ENCODE measurements around the gene PDGFA. TPM values are rescaled to one million over a fixed set of nuclear protein-coding genes. Genes with fewer than 3 reads are reported as not detected.
A peak's percentile ranks its signal among the peaks of the same experiment; 100 is the strongest.
"Not testable (repeated sequence)": the region's sequence is repeated elsewhere in the genome, so short reads cannot be mapped to it uniquely, and the experiment has no call there.

The PDGFA gene
- total and polyA plus RNA-seq, 5 donors, result 18.3 to 44.3 (median 33.0) TPM

GRCh38 chr7:552151-552867, 32.7 kb upstream of the PDGFA start:
- peak in 2 of 3 donors; percentile 50 to 53 for DNase-seq
- not testable (repeated sequence) for H3K27ac ChIP-seq (ENCODE audit: low read length); H3K9me3 ChIP-seq (ENCODE audit: control insufficient read depth, low read length); H3K4me3 ChIP-seq (ENCODE audit: low read length); H3K27me3 ChIP-seq (ENCODE audit: control insufficient read depth, insufficient read depth); ATAC-seq; H3K4me1 ChIP-seq (ENCODE audit: control insufficient read depth, insufficient read depth, low read length)
- WGBS, result 77% methylated on average over 32 of the region's 32 CpGs
- intact Hi-C loops (cut with DNase I), result loop anchor here in 1 of 4 donors (5.0 kb wide), 1 partner anchor 305 kb away; no protein-coding TSS in a partner anchor

- not testable (repeated sequence) for ATAC-seq; H3K27me3 ChIP-seq (ENCODE audit: control insufficient read depth, insufficient read depth); H3K4me3 ChIP-seq (ENCODE audit: low read length); H3K9me3 ChIP-seq (ENCODE audit: control insufficient read depth, low read length); H3K27ac ChIP-seq (ENCODE audit: low read length); H3K4me1 ChIP-seq (ENCODE audit: control insufficient read depth, insufficient read depth, low read length)
- WGBS, result 99% methylated on average over 9 of the region's 9 CpGs
- intact Hi-C loops (cut with DNase I), result loop anchor here in 1 of 4 donors (5.0 kb wide), 1 partner anchor 304 kb away; no protein-coding TSS in a partner anchor
- DNase-seq, result peak in 1 of 3 donors; percentile 55
These were observed 31.9 kb upstream of the PDGFA start for GRCh38 chr7:551615-551970.

GRCh38 chr7:550881-551614, 31.4 kb upstream of the PDGFA start:
- peak in 2 of 3 donors; percentile 40 to 58 for DNase-seq
- H3K27ac ChIP-seq (ENCODE audit: low read length), result no peak overlapping the region
- no peak for ATAC-seq
- no peaks in the 10 kb centered on the region for H3K9me3 ChIP-seq (ENCODE audit: control insufficient read depth, low read length)
- WGBS, result 96% methylated on average over 19 of the region's 19 CpGs
- intact Hi-C loops (cut with DNase I), result loop anchor here in 1 of 4 donors (5.0 kb wide), 1 partner anchor 304 kb away; no protein-coding TSS in a partner anchor
- H3K27me3 ChIP-seq (ENCODE audit: control insufficient read depth, insufficient read depth), result no peaks in the 10 kb centered on the region
- H3K4me3 ChIP-seq (ENCODE audit: low read length), result no peak overlapping the region
- no peaks in the 10 kb centered on the region for H3K4me1 ChIP-seq (ENCODE audit: control insufficient read depth, insufficient read depth, low read length)

GRCh38 chr7:549891-550625, 30.4 kb upstream of the PDGFA start:
- peak in 2 of 3 donors; percentile 29 to 49 for DNase-seq
- Histone ChIP-seq H3K27ac (ENCODE audit: low read length) (no peak overlapping the region), H3K4me1 (ENCODE audit: control insufficient read depth, insufficient read depth, low read length) (no peaks in the 10 kb centered on the region), H3K27me3 (ENCODE audit: control insufficient read depth, insufficient read depth) (no peaks in the 10 kb centered on the region), H3K4me3 (ENCODE audit: low read length) (no peak overlapping the region), H3K9me3 (ENCODE audit: control insufficient read depth, low read length) (no peaks in the 10 kb centered on the region)
- intact Hi-C loops (cut with DNase I), result loop anchor here in 1 of 4 donors (5.0 kb wide), 1 partner anchor 303 kb away; no protein-coding TSS in a partner anchor
- no peak for ATAC-seq
- WGBS, result 93% methylated on average over 31 of the region's 31 CpGs

GRCh38 chr7:549066-549890, 29.6 kb upstream of the PDGFA start:
- intact Hi-C loops (cut with DNase I), result no loop called here
- no peak overlapping the region for H3K4me3 ChIP-seq (ENCODE audit: low read length)
- H3K27me3 ChIP-seq (ENCODE audit: control insufficient read depth, insufficient read depth), result no peaks in the 10 kb centered on the region
- H3K4me1 ChIP-seq (ENCODE audit: control insufficient read depth, insufficient read depth, low read length), result no peaks in the 10 kb centered on the region
- H3K9me3 ChIP-seq (ENCODE audit: control insufficient read depth, low read length), result no peaks in the 10 kb centered on the region
- H3K27ac ChIP-seq (ENCODE audit: low read length), result no peak overlapping the region
- DNase-seq (peak in 2 of 3 donors; percentile 43 to 46), ATAC-seq (no peak)
- WGBS, result 86% methylated on average over 43 of the region's 43 CpGs

GRCh38 chr7:548401-548800, 28.8 kb upstream of the PDGFA start:
- DNase-seq (peak in 2 of 3 donors; percentile 22 to 25), ATAC-seq (no peak)
- no peaks in the 10 kb centered on the region for H3K27me3 ChIP-seq (ENCODE audit: control insufficient read depth, insufficient read depth)
- no peaks in the 10 kb centered on the region for H3K9me3 ChIP-seq (ENCODE audit: control insufficient read depth, low read length)
- intact Hi-C loops (cut with DNase I), result no loop called here
- WGBS, result 97% methylated on average over 11 of the region's 11 CpGs
- H3K4me1 ChIP-seq (ENCODE audit: control insufficient read depth, insufficient read depth, low read length), result no peaks in the 10 kb centered on the region
- H3K4me3 ChIP-seq (ENCODE audit: low read length), result no peak overlapping the region
- no peak overlapping the region for H3K27ac ChIP-seq (ENCODE audit: low read length)

GRCh38 chr7:545470-545869, 25.8 kb upstream of the PDGFA start:
- intact Hi-C loops (cut with DNase I), result no loop called here
- H3K4me1 ChIP-seq (ENCODE audit: control insufficient read depth, insufficient read depth, low read length), result no peaks in the 10 kb centered on the region
- no peak for ATAC-seq
- no peak overlapping the region for H3K27ac ChIP-seq (ENCODE audit: low read length)
- DNase-seq, result peak; percentile 3 to 19 (median 13)
- H3K4me3 ChIP-seq (ENCODE audit: low read length), result no peak overlapping the region
- no peaks in the 10 kb centered on the region for H3K9me3 ChIP-seq (ENCODE audit: control insufficient read depth, low read length)
- H3K27me3 ChIP-seq (ENCODE audit: control insufficient read depth, insufficient read depth), result no peaks in the 10 kb centered on the region
- 79% methylated on average over 16 of the region's 16 CpGs for WGBS

GRCh38 chr7:544338-545221, 24.9 kb upstream of the PDGFA start:
- no peaks in the 10 kb centered on the region for H3K4me1 ChIP-seq (ENCODE audit: control insufficient read depth, insufficient read depth, low read length)
- DNase-seq (peak; percentile 12 to 43 (median 13)), ATAC-seq (no peak)
- H3K27ac ChIP-seq (ENCODE audit: low read length), result no peak overlapping the region
- 90% methylated on average over 18 of the region's 18 CpGs for WGBS
- no peak overlapping the region for H3K4me3 ChIP-seq (ENCODE audit: low read length)
- H3K27me3 ChIP-seq (ENCODE audit: control insufficient read depth, insufficient read depth), result no peaks in the 10 kb centered on the region
- intact Hi-C loops (cut with DNase I), result no loop called here
- H3K9me3 ChIP-seq (ENCODE audit: control insufficient read depth, low read length), result no peaks in the 10 kb centered on the region

GRCh38 chr7:543501-544337, 24.1 kb upstream of the PDGFA start:
- 86% methylated on average over 18 of the region's 18 CpGs for WGBS
- no peaks in the 10 kb centered on the region for H3K9me3 ChIP-seq (ENCODE audit: control insufficient read depth, low read length)
- H3K4me3 ChIP-seq (ENCODE audit: low read length), result no peak overlapping the region
- ATAC-seq (no peak), DNase-seq (peak; percentile 10 to 49 (median 36))
- H3K27me3 ChIP-seq (ENCODE audit: control insufficient read depth, insufficient read depth), result no peaks in the 10 kb centered on the region
- H3K27ac ChIP-seq (ENCODE audit: low read length), result no peak overlapping the region
- no peaks in the 10 kb centered on the region for H3K4me1 ChIP-seq (ENCODE audit: control insufficient read depth, insufficient read depth, low read length)
- intact Hi-C loops (cut with DNase I), result no loop called here

Measured in right cardiac atrium (tissue), 5 donors.